AG10803 (cell line): ENCODE data around the gene MRC1.

Experiments used
- DNase-seq: peaks from one replicate; pipeline ENCODE4 v3.0.0; 2010; ENCODE audit warnings: low read depth
- H3K4me3 ChIP-seq: 2 replicates; pipeline ENCODE4 v1.5.1; 2011; ENCODE audit warnings: mild to moderate bottlenecking, low read length, control low read depth
- CTCF ChIP-seq: conservative IDR thresholded peaks from 2 replicates; pipeline ENCODE4 v1.5.1; 2011; ENCODE audit warnings: mild to moderate bottlenecking, low read length, control low read depth, inconsistent platforms

MRC1 gene

DNA sequence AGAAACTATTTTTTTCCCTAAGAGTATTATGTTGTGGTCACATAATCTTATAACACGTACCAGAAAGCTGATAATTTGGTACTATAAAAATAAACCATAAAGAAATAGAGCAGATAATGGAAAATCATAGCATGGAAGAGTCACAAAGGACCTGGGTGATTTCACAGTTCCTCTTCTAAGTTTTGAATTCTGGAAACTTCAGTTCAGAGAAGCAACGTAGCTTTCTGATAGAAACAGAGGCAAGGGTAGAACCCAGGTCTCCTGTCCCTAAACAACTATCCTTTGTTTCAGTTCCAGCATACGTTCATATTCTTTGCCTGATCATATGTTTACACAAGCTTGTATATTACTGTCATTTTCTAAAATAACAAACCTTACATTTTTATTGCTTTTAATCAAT, 47.9 kb downstream of the MRC1 start:
- no peak for DNase-seq
- TF ChIP-seq CTCF: no peak
- H3K4me3 ChIP-seq: no peak overlapping the region

DNA sequence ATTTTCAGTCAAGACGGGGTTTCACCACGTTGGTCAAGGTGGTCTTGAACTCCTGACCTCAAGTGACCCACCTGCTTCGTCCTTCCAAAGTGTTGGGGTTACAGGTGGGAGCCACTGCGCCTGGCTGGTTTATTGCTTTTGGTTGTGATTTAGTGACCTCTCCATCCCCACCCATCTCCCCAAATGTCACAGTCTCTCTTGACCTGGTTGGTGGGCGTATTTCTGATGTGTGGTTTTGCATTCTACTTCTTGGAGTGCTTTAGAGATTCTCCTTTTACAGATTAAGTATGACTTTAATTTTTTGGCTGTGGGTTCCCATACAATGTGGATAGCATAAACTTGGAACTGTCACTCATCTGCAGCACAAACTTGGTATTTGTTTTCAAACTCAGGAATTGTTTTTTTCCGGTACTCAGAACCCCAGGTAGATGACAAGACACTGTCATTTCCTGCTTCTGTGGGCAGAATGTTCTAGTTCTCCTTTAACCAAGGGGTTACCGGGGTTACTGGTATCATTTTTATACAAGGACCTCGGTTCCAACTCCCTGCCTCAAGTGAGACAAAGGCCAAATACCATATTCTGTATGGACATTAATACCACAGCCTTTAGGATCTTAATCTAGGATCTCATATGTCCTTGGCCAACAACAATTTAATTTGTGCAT, 50.5 kb downstream of the MRC1 start:
- no peak overlapping the region for H3K4me3 ChIP-seq
- no peak for TF ChIP-seq CTCF
- DNase-seq: no peak

DNA sequence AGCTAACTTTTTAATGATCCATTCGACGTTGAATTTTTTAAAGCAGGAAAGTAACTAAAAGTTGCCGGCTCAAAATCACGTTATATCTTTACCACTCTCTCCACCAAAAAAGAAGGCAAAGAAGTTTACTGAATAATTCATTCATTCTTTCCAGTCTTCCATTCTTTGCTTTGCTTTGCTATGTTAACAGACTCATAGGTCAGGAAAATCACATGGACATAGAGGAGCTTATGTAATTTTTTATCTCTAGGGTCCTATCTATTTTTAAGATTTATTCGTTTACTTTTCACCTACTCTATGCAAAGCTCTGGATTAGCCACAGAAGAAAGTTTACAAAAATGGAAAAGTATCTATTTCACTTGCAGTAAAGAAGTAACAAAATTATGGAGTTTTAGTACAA, 52.6 kb downstream of the MRC1 start:
- no peak for DNase-seq
- no peak for TF ChIP-seq CTCF
- H3K4me3 ChIP-seq: no peak overlapping the region

GRCh38 chr10:17865351-17865750, 56.2 kb downstream of the MRC1 start:
- TF ChIP-seq CTCF: no peak
- peak; percentile 15 for DNase-seq
- no peak overlapping the region for H3K4me3 ChIP-seq

GRCh38 chr10:17866346-17866745, 57.2 kb downstream of the MRC1 start:
- no peak for DNase-seq
- no peak for TF ChIP-seq CTCF
- H3K4me3 ChIP-seq: no peak overlapping the region

GRCh38 chr10:17867056-17867455, 57.9 kb downstream of the MRC1 start:
- TF ChIP-seq CTCF: no peak
- DNase-seq: no peak
- no peak overlapping the region for H3K4me3 ChIP-seq

- no peak for DNase-seq
- no peak overlapping the region for H3K4me3 ChIP-seq
- no peak for TF ChIP-seq CTCF
These were observed 61.9 kb downstream of the MRC1 start for GRCh38 chr10:17871036-17871435.
